ENCODE results near the gene GABBR2. TPM values are rescaled to one million over a fixed set of nuclear protein-coding genes. Genes with fewer than 3 reads are reported as not detected.
"Not testable (repeated sequence)": the region's sequence is repeated elsewhere in the genome, so short reads cannot be mapped to it uniquely, and the experiment has no call there.

Gene GABBR2
- total and polyA plus RNA-seq, 4 donors, result 20.0 to 140 (median 93.3) TPM

DNA sequence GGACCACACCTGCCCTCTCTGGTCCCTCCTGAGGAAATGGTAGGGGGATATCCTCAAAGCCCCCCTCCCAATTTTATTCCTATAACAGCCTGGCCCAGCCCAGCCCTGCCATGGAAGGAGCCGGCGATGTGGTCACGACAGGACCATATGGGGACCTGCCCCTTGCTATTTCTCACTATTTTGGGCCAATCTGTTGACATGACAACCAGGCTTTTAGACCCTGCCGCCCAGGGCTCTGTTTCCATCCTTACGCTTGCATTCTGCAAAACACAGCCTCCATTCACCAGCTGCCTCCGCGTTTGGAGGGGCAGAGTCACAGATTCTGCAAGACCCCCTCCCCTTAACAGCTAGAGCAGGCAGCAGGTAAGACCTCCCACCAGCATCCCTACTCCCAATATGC lies 112.2 kb downstream of the GABBR2 start:
- H3K4me3 ChIP-seq (ENCODE audit: low read depth, low read length), result no peak overlapping the region
- 37% methylated on average over 7 of the region's 7 CpGs for WGBS (ENCODE audit: insufficient coverage)
- H3K27me3 ChIP-seq (ENCODE audit: control insufficient read depth, insufficient read depth, low read length), result no peaks in the 10 kb centered on the region
- H3K36me3 ChIP-seq (ENCODE audit: control insufficient read depth, insufficient read depth, low read length), result peaks cover 3% of the 10 kb centered on the region
- DNase-seq (ENCODE audit: low read depth in 4 of 6, low spot score in 6 of 6), result no peak
- no peaks in the 10 kb centered on the region for H3K9me3 ChIP-seq (ENCODE audit: control insufficient read depth, insufficient read depth, low read length)
- H3K4me1 ChIP-seq (ENCODE audit: control insufficient read depth, insufficient read depth, low read length), result peaks cover 56% of the 10 kb centered on the region
- H3K27ac ChIP-seq (ENCODE audit: low read depth, low read length), result no peak overlapping the region

DNA sequence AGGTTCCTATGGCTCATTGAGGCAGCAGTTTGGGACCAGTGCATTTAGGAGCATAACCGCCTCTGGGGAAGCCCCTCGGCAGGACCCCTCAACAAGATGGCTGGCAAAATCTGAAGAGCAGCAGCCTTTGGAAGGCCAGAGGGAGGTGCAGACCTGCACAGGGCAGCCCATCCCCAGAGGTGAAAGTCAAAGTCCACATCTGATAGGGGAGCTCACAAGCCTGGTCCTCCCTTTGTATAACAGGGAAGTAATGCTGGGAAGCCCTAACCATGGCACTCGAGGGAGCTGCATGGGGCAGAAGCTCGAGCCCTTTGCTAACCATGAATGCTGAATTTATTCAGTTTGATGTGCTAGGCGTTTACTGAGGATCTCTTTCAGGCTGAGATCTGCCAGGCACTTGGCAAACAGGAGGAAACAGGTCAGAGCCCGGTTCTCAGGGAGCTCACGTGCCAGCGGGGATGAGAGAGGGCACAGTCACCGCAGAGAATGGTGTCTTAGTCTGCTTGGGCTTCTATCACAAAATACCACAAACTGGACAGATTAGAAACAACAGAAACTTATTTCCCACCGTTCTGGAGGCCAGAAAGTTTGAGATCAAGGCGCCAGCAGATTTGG lies 114.1 kb downstream of the GABBR2 start:
- peak in 1 of 6 donors; percentile 32 for DNase-seq (ENCODE audit: low read depth in 4 of 6, low spot score in 6 of 6)
- 62% methylated on average over 7 of the region's 11 CpGs for WGBS (ENCODE audit: insufficient coverage)
- H3K36me3 ChIP-seq (ENCODE audit: control insufficient read depth, insufficient read depth, low read length), result peaks cover 3% of the 10 kb centered on the region
- H3K9me3 ChIP-seq (ENCODE audit: control insufficient read depth, insufficient read depth, low read length), result no peaks in the 10 kb centered on the region
- no peaks in the 10 kb centered on the region for H3K27me3 ChIP-seq (ENCODE audit: control insufficient read depth, insufficient read depth, low read length)
- H3K4me1 ChIP-seq (ENCODE audit: control insufficient read depth, insufficient read depth, low read length), result peaks cover 48% of the 10 kb centered on the region
- H3K4me3 ChIP-seq (ENCODE audit: low read depth, low read length), result no peak overlapping the region
- no peak overlapping the region for H3K27ac ChIP-seq (ENCODE audit: low read depth, low read length)

DNA sequence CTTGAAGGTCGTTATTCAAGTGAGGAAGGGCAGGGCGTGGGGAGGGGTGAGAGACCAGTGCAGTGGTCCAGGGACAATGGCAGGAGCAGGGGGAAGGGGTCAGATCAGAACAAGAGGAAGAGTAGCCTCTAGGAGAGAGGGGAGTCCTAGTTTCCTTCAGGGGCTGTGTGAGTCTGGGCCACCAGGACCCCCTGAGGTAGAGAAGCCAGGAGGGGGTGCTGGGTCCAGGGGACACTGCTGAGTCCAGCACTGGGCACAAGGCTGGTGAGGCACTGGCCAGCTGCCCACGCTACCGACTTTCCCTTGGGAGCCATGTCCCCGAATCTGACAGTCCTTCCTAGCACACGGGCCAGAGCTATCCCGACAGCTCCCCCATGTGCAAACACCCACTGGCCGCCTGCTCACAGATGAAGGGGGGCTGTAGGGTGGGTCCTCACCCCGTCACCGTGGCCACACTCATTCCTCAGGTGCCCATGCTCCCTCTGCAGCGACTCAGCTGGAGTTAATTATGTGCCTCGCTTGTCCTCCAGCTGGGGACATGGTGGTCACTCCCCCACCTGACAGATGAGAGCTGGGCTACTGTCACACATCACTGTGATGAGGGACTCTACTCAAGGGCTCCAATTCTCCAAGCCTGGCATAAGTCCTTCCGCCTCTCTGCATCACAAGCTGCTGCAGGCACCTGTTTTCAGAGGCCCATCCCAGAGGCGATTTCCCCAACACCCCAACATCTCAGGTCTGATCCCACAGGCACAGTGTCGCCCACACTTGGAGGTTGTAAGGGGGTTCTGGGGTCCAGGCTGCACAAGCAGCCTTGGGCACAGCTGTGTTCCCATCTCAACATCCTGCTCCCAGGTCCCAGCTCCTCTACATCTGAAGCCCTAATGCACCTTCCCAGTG lies 115.1 kb downstream of the GABBR2 start:
- H3K4me3 ChIP-seq (ENCODE audit: low read depth, low read length), result no peak overlapping the region
- no peak for DNase-seq (ENCODE audit: low read depth in 4 of 6, low spot score in 6 of 6)
- H3K9me3 ChIP-seq (ENCODE audit: control insufficient read depth, insufficient read depth, low read length), result no peaks in the 10 kb centered on the region
- 75% methylated on average over 13 of the region's 15 CpGs for WGBS (ENCODE audit: insufficient coverage)
- H3K4me1 ChIP-seq (ENCODE audit: control insufficient read depth, insufficient read depth, low read length), result peaks cover 41% of the 10 kb centered on the region
- H3K36me3 ChIP-seq (ENCODE audit: control insufficient read depth, insufficient read depth, low read length), result peaks cover 3% of the 10 kb centered on the region
- H3K27ac ChIP-seq (ENCODE audit: low read depth, low read length), result no peak overlapping the region
- no peaks in the 10 kb centered on the region for H3K27me3 ChIP-seq (ENCODE audit: control insufficient read depth, insufficient read depth, low read length)

DNA sequence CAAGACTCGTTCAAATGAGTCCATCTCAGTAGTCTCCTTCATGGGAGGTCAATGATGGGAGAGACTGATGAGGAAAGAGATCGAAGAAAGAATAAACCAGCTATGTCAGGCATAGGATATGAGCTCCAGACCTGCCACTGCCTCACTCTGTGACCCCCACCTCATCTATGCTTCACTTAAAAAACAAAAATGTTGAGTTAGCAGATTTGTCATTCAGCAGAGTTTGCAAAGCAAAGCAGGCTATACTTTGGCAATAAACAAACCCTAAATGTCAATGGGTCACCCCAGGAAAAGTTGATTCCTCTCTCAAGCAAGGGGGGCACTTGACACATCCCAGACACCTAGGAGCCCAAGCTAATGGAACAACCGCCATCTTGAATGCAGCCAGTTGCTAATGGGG lies 117.0 kb downstream of the GABBR2 start:
- Histone ChIP-seq H3K4me1 (ENCODE audit: control insufficient read depth, insufficient read depth, low read length) (peaks cover 31% of the 10 kb centered on the region), H3K4me3 (ENCODE audit: low read depth, low read length) (no peak overlapping the region), H3K9me3 (ENCODE audit: control insufficient read depth, insufficient read depth, low read length) (no peaks in the 10 kb centered on the region), H3K27me3 (ENCODE audit: control insufficient read depth, insufficient read depth, low read length) (no peaks in the 10 kb centered on the region), H3K27ac (ENCODE audit: low read depth, low read length) (no peak overlapping the region), H3K36me3 (ENCODE audit: control insufficient read depth, insufficient read depth, low read length) (peaks cover 3% of the 10 kb centered on the region)
- 86% methylated on average over 1 of the region's 3 CpGs for WGBS (ENCODE audit: insufficient coverage)
- no peak for DNase-seq (ENCODE audit: low read depth in 4 of 6, low spot score in 6 of 6)

DNA sequence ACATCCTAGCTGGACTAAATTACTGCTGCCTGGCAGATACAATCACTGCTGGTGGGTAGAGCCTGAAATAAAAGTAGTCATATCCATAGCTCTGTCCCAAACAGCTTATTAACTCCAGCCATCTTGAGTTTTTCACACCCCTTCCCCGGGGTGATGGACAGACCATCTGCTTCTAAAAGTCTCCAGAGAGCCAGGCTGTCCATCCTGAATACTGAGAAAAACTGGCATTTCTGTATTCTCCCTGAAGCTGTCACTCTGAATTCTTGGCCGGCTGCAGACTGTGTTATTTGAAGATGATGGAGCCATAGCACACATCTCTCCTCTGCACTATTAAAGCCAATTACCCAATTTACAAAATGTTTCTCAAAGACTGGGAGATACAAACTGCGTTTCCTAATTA lies 118.6 kb downstream of the GABBR2 start:
- no peak overlapping the region for H3K4me3 ChIP-seq (ENCODE audit: low read depth, low read length)
- peak in 2 of 6 donors; percentile 32 to 81 for DNase-seq (ENCODE audit: low read depth in 4 of 6, low spot score in 6 of 6)
- no peaks in the 10 kb centered on the region for H3K9me3 ChIP-seq (ENCODE audit: control insufficient read depth, insufficient read depth, low read length)
- no peak overlapping the region for H3K27ac ChIP-seq (ENCODE audit: low read depth, low read length)
- H3K27me3 ChIP-seq (ENCODE audit: control insufficient read depth, insufficient read depth, low read length), result no peaks in the 10 kb centered on the region
- WGBS (ENCODE audit: insufficient coverage), result 80% methylated on average over 2 of the region's 3 CpGs
- H3K36me3 ChIP-seq (ENCODE audit: control insufficient read depth, insufficient read depth, low read length), result peaks cover 3% of the 10 kb centered on the region
- peaks cover 21% of the 10 kb centered on the region for H3K4me1 ChIP-seq (ENCODE audit: control insufficient read depth, insufficient read depth, low read length)

DNA sequence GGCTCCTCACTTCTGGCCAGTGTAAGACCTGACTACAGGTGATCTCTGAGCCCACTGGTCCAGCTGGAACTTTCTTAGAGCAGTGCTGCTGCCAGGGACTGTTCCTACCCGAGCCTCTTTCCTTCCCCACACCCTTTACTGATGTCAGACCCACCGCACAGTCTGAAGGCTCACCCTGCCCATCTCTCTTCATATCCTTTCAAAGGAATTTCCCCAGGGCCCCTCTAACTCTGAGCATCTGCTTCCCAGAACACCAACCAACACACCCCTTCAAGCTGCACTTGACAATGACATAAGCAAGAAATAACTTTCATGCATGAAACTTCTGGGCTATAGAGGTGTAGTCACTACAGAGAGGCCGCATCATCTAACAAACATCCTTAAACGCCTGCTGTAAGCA lies 119.6 kb downstream of the GABBR2 start:
- 72% methylated on average over 2 of the region's 4 CpGs for WGBS (ENCODE audit: insufficient coverage)
- H3K4me1 ChIP-seq (ENCODE audit: control insufficient read depth, insufficient read depth, low read length), result peaks cover 11% of the 10 kb centered on the region
- H3K4me3 ChIP-seq (ENCODE audit: low read depth, low read length), result no peak overlapping the region
- peaks cover 3% of the 10 kb centered on the region for H3K36me3 ChIP-seq (ENCODE audit: control insufficient read depth, insufficient read depth, low read length)
- H3K27ac ChIP-seq (ENCODE audit: low read depth, low read length), result no peak overlapping the region
- H3K9me3 ChIP-seq (ENCODE audit: control insufficient read depth, insufficient read depth, low read length), result no peaks in the 10 kb centered on the region
- no peaks in the 10 kb centered on the region for H3K27me3 ChIP-seq (ENCODE audit: control insufficient read depth, insufficient read depth, low read length)
- DNase-seq (ENCODE audit: low read depth in 4 of 6, low spot score in 6 of 6), result no peak

DNA sequence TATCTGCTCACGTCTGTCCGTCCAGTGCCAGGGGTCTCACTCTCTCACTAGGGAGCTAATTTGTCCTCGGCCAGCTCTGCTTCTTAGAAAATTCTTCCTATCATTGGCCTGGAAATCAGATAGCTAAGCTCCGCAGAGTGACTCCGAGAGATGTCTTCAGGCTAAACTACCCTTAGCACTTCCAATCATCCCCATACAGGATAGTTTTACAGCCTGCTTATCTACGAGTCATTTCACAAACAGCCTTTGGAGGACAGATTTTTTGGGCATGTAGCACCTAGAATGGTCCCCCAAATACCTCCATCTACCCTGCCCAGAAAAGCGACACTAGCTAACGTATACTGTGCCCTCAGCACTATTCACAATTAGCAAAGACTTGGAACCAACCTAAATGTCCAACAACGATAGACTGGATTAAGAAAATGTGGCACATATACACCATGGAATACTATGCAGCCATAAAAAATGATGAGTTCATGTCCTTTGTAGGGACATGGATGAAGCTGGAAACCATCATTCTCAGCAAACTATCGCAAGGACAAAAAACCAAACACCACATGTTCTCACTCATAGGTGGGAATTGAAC lies 123.8 kb downstream of the GABBR2 start:
- DNase-seq (ENCODE audit: low read depth in 4 of 6, low spot score in 6 of 6); H3K27ac ChIP-seq (ENCODE audit: low read depth, low read length); H3K4me3 ChIP-seq (ENCODE audit: low read depth, low read length); H3K36me3 ChIP-seq (ENCODE audit: control insufficient read depth, insufficient read depth, low read length); H3K9me3 ChIP-seq (ENCODE audit: control insufficient read depth, insufficient read depth, low read length); H3K4me1 ChIP-seq (ENCODE audit: control insufficient read depth, insufficient read depth, low read length); H3K27me3 ChIP-seq (ENCODE audit: control insufficient read depth, insufficient read depth, low read length): not testable (repeated sequence)
- WGBS (ENCODE audit: insufficient coverage), result 78% methylated on average over 6 of the region's 10 CpGs

DNA sequence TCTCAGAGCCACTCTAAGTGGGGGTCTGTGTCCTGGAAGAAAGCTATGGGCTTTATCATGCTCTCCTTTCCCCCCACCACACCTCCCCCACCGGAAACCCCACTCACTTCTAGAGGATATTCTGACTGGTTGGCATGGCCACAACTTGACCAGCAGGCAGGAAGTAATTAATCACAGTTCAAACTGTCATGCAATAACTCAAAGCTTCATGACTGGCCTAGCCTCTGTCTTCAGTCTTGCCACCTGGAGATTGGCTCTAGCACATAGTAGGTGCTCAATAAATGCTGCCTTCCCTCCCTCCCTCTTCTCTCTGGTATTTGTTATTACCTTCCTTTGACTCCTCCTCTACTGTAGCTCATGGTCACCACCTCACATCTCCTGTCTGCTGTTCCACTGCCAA lies 124.7 kb downstream of the GABBR2 start:
- Histone ChIP-seq H3K4me1 (ENCODE audit: control insufficient read depth, insufficient read depth, low read length) (no peaks in the 10 kb centered on the region), H3K4me3 (ENCODE audit: low read depth, low read length) (no peak overlapping the region), H3K27ac (ENCODE audit: low read depth, low read length) (no peak overlapping the region), H3K9me3 (ENCODE audit: control insufficient read depth, insufficient read depth, low read length) (no peaks in the 10 kb centered on the region), H3K36me3 (ENCODE audit: control insufficient read depth, insufficient read depth, low read length) (no peaks in the 10 kb centered on the region), H3K27me3 (ENCODE audit: control insufficient read depth, insufficient read depth, low read length) (no peaks in the 10 kb centered on the region)
- no peak for DNase-seq (ENCODE audit: low read depth in 4 of 6, low spot score in 6 of 6)
- 100% methylated on average over 1 of the region's 1 CpG for WGBS (ENCODE audit: insufficient coverage)

DNA sequence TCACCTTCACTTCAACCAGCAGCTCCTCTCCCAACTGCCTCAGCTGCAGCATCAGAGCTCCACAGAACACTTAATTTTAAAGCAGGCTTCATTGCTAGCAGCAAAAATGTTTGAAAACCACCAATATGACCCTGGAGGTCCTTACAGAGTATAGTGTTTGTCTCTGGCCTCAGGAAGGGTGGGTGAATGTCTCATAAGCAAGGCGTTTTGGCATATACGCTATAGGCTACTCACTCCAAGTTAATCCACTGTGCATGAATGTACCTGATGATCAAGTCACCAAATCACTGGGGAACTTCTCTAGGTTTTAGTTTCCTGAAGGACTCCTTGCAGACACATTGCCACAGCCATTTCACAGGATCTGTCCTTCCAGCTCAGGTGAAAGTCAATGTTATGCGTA lies 125.3 kb downstream of the GABBR2 start:
- no peak for DNase-seq (ENCODE audit: low read depth in 4 of 6, low spot score in 6 of 6)
- no peaks in the 10 kb centered on the region for H3K4me1 ChIP-seq (ENCODE audit: control insufficient read depth, insufficient read depth, low read length)
- 90% methylated on average over 3 of the region's 3 CpGs for whole genome bisulfite sequencing (ENCODE audit: insufficient coverage)
- H3K36me3 ChIP-seq (ENCODE audit: control insufficient read depth, insufficient read depth, low read length), result no peaks in the 10 kb centered on the region
- no peaks in the 10 kb centered on the region for H3K27me3 ChIP-seq (ENCODE audit: control insufficient read depth, insufficient read depth, low read length)
- no peaks in the 10 kb centered on the region for H3K9me3 ChIP-seq (ENCODE audit: control insufficient read depth, insufficient read depth, low read length)
- no peak overlapping the region for H3K4me3 ChIP-seq (ENCODE audit: low read depth, low read length)
- H3K27ac ChIP-seq (ENCODE audit: low read depth, low read length), result no peak overlapping the region

Data from spinal cord (tissue), 10 donors.